Calu3 (cell line): ENCODE data around the gene GMDS. TPM values are rescaled to one million over a fixed set of nuclear protein-coding genes. Genes with fewer than 3 reads are reported as not detected.

Source experiments
- BruUV-seq: library from RNA; stranded (reverse); fragments of 400-500 nt; replicated peaks from 2 replicates; lab custom pipeline; 2021; lab: Mats Ljungman, UMichigan
- CTCF ChIA-PET: fragments of 300-600 bp; sonication (Branson Sonifier 250); formaldehyde crosslinking; loops from one replicate; lab custom pipeline; 2022; ENCODE audit warnings: antibody characterized with exemption; lab: Charles Lee
- DNase-seq: peaks from one replicate; pipeline ENCODE4 v3.0.0; 2022
- H3K27ac Mint-ChIP-seq: one replicate; pipeline ENCODE4 v1.8.0; 2022; ENCODE audit warnings: mixed read lengths; ENCODE audit not compliant: unreplicated experiment
- H3K27me3 Mint-ChIP-seq: one replicate; pipeline ENCODE4 v1.8.0; 2022; ENCODE audit warnings: mixed read lengths; ENCODE audit not compliant: unreplicated experiment
- H3K36me3 Mint-ChIP-seq: one replicate; pipeline ENCODE4 v1.8.0; 2022; ENCODE audit warnings: mild to moderate bottlenecking, moderate library complexity, mixed read lengths; ENCODE audit not compliant: insufficient read depth, unreplicated experiment
- H3K4me1 Mint-ChIP-seq: one replicate; pipeline ENCODE4 v1.8.0; 2022; ENCODE audit warnings: mild to moderate bottlenecking, low read depth, mixed read lengths; ENCODE audit not compliant: unreplicated experiment
- H3K4me3 Mint-ChIP-seq: one replicate; pipeline ENCODE4 v1.8.0; 2022; ENCODE audit warnings: mild to moderate bottlenecking, low read depth, moderate library complexity, mixed read lengths; ENCODE audit not compliant: unreplicated experiment
- H3K9me3 Mint-ChIP-seq: one replicate; pipeline ENCODE4 v1.8.0; 2022; ENCODE audit warnings: low read depth, mixed read lengths; ENCODE audit not compliant: unreplicated experiment
- intact Hi-C: fragments of 100-400 bp; cut with micrococcal nuclease; formaldehyde crosslinking; loops from one replicate; pipeline ENCODE4 v1.10.0; 2022; ENCODE audit not compliant: unreplicated experiment
- total RNA-seq: library from RNA; stranded (reverse); gene quantifications from 2 replicates; pipeline ENCODE4 v1.2.3, GENCODE V29; 2022
- TF ChIP-seq, protein P1 (sequence below): fragments of 200-600 bp; IDR thresholded peaks from one replicate; pipeline ENCODE4 v1.8.0; 2022; ENCODE audit warnings: antibody characterized with exemption; ENCODE audit not compliant: unreplicated experiment

The GMDS gene
- total RNA-seq, 1 experiment from 2014 or later: 58.2 TPM

DNA sequence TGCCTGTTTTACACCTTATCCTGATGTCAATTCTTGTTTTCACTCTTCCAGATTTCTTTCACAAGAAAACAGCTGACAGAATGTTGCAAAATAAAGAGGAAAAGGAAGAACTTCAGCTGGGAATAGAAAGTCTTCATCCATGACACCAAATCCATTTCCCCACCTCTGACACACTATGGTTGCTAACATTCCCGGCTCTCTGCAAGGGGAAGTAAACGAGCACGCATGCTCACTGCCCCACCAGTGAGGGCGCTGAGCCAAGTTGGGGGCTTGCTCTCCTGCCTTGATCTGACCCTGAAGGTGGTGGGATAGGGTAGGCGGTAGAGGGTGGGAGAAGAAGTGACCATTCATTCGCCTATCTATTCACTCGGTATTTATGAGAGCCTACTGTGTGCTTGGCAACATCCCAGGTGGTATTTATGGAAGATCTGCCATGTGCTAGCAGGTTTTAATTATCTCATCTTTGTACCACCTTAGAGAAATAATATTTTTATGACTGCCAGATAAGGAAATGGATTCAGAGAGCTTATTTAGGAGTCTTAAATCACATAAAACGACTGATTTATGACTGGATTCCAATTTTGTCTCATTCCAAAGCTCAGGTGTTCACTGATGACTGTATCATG lies 429.5 kb downstream of the GMDS start:
- CTCF ChIA-PET: no interaction called here
- intact Hi-C loops: no loop called here
- Mint-ChIP-seq H3K9me3 (no peaks in the 10 kb centered on the region), H3K27me3 (no peaks in the 10 kb centered on the region), H3K36me3 (no peaks in the 10 kb centered on the region), H3K4me1 (no peaks in the 10 kb centered on the region), H3K4me3 (no peak overlapping the region), H3K27ac (no peak overlapping the region)
- TF ChIP-seq, protein P1, sequence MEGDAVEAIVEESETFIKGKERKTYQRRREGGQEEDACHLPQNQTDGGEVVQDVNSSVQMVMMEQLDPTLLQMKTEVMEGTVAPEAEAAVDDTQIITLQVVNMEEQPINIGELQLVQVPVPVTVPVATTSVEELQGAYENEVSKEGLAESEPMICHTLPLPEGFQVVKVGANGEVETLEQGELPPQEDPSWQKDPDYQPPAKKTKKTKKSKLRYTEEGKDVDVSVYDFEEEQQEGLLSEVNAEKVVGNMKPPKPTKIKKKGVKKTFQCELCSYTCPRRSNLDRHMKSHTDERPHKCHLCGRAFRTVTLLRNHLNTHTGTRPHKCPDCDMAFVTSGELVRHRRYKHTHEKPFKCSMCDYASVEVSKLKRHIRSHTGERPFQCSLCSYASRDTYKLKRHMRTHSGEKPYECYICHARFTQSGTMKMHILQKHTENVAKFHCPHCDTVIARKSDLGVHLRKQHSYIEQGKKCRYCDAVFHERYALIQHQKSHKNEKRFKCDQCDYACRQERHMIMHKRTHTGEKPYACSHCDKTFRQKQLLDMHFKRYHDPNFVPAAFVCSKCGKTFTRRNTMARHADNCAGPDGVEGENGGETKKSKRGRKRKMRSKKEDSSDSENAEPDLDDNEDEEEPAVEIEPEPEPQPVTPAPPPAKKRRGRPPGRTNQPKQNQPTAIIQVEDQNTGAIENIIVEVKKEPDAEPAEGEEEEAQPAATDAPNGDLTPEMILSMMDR: no peak
- no peak for DNase-seq
- BruUV-seq: no TSS peak

DNA sequence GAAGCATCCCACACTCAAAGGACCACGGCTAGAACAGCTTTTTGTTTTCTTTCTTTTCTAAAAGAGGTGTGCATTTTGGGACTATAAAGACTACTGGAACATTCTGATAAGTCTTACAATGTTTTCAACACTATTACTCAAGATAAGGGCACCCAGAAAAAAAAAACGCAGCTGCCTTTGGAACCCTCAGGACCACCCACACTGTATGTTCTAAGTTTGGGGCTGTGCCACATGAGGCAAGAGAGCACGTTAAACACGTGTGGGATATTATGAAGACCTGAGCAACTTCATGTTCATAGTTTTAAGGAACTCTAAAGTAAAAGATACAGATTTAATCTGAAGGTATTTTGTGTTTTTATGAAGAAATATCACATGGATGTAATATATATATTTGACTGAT lies 431.1 kb downstream of the GMDS start:
- no peaks in the 10 kb centered on the region for H3K36me3 Mint-ChIP-seq
- no TSS peak for BruUV-seq
- TF ChIP-seq, protein P1: no peak
- no peak for DNase-seq
- intact Hi-C loops: no loop called here
- CTCF ChIA-PET: no interaction called here
- H3K27ac Mint-ChIP-seq: no peak overlapping the region
- H3K27me3 Mint-ChIP-seq: no peaks in the 10 kb centered on the region
- H3K4me1 Mint-ChIP-seq: no peaks in the 10 kb centered on the region
- no peak overlapping the region for H3K4me3 Mint-ChIP-seq
- no peaks in the 10 kb centered on the region for H3K9me3 Mint-ChIP-seq

DNA sequence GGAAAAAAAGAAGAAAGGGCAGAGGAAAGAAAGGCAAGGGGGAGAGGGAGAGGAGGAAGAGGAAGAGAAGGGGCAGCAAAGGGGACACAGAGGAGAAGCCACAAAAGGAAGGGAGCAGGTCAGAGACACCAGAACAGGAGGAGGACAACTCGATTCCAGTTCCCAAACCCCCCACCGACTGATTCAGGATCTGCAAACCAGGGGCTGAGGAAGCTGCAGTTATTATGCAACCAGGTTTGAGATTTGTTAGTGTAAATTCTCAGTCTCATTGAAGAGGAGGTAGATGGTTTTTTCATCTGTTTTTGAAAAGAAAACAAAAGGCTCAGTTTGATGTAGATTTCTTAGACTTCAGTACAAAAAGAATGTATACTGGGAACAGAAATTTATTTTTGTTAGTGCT lies 432.9 kb downstream of the GMDS start:
- H3K9me3 Mint-ChIP-seq: no peaks in the 10 kb centered on the region
- intact Hi-C loops: no loop called here
- no TSS peak for BruUV-seq
- TF ChIP-seq, protein P1: no peak
- DNase-seq: no peak
- no peak overlapping the region for H3K4me3 Mint-ChIP-seq
- CTCF ChIA-PET: no interaction called here
- no peak overlapping the region for H3K27ac Mint-ChIP-seq
- H3K36me3 Mint-ChIP-seq: no peaks in the 10 kb centered on the region
- H3K27me3 Mint-ChIP-seq: no peaks in the 10 kb centered on the region
- no peaks in the 10 kb centered on the region for H3K4me1 Mint-ChIP-seq

DNA sequence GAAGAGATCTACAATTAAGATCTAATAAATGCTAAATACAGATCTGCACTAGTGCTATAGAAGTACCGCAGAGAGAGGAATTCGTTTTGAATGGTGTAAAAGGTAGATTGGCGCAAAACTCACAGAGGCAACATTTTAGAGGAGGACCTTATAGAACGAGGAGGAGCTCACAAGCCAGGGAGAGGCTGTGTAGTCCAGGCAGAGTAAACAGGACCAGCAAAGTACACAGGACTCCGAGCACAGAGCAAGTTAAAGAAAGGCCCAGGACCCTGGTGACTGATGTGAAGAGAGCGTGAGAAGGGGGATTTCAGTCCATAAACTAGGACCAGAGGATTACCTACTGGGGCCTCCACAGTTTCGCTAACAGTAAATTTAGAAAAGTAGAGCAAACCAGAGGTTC lies 433.4 kb downstream of the GMDS start:
- no peaks in the 10 kb centered on the region for H3K27me3 Mint-ChIP-seq
- no peaks in the 10 kb centered on the region for H3K9me3 Mint-ChIP-seq
- BruUV-seq: no TSS peak
- no peak overlapping the region for H3K4me3 Mint-ChIP-seq
- H3K4me1 Mint-ChIP-seq: no peaks in the 10 kb centered on the region
- TF ChIP-seq, protein P1: no peak
- H3K27ac Mint-ChIP-seq: no peak overlapping the region
- DNase-seq: no peak
- no peaks in the 10 kb centered on the region for H3K36me3 Mint-ChIP-seq
- CTCF ChIA-PET: no interaction called here
- intact Hi-C loops: no loop called here
